GM19043 (cell line): Measurements from ENCODE around the gene FHIT.

ENCODE experiments used
- ATAC-seq: cut with Tn5 transposase; IDR thresholded peaks from one replicate; pipeline ENCODE4 v1.9.1; 2021; ENCODE audit warnings: low read depth; ENCODE audit not compliant: unreplicated experiment

FHIT gene

GRCh38 chr3:60599586-60599985 is 651.7 kb downstream of the FHIT start:
- ATAC-seq, result no peak

GRCh38 chr3:60598671-60599070 is 652.6 kb downstream of the FHIT start:
- no peak for ATAC-seq

- ATAC-seq, result no peak
Observed at GRCh38 chr3:60594025-60594424, 657.2 kb downstream of the FHIT start.

GRCh38 chr3:60591267-60591666 is 660.0 kb downstream of the FHIT start:
- no peak for ATAC-seq

- ATAC-seq, result no peak
Observed at GRCh38 chr3:60588806-60589205, 662.4 kb downstream of the FHIT start.

- no peak for ATAC-seq
Observed at GRCh38 chr3:60585918-60586317, 665.3 kb downstream of the FHIT start.

GRCh38 chr3:60584250-60584649 is 667.0 kb downstream of the FHIT start:
- no peak for ATAC-seq

GRCh38 chr3:60582288-60582687 is 669.0 kb downstream of the FHIT start:
- ATAC-seq, result no peak

- no peak for ATAC-seq
Observed at GRCh38 chr3:60580809-60581208, 670.4 kb downstream of the FHIT start.

GRCh38 chr3:60579734-60580133 is 671.5 kb downstream of the FHIT start:
- ATAC-seq, result no peak

GRCh38 chr3:60578936-60579335 is 672.3 kb downstream of the FHIT start:
- no peak for ATAC-seq

GRCh38 chr3:60577601-60578000 is 673.7 kb downstream of the FHIT start:
- no peak for ATAC-seq

GRCh38 chr3:60575718-60576272 is 675.5 kb downstream of the FHIT start:
- ATAC-seq, result no peak

- no peak for ATAC-seq
Observed at GRCh38 chr3:60574046-60574769, 677.0 kb downstream of the FHIT start.

- no peak for ATAC-seq
Observed at GRCh38 chr3:60573494-60573893, 677.8 kb downstream of the FHIT start.

GRCh38 chr3:60571511-60571910 is 679.7 kb downstream of the FHIT start:
- ATAC-seq, result no peak

GRCh38 chr3:60557122-60557521 is 694.1 kb downstream of the FHIT start:
- ATAC-seq, result no peak

- peak; percentile 93 for ATAC-seq
Observed at GRCh38 chr3:60555686-60556354, 695.4 kb downstream of the FHIT start.

- ATAC-seq, result no peak
Observed at GRCh38 chr3:60553144-60553543, 698.1 kb downstream of the FHIT start.

- no peak for ATAC-seq
Observed at GRCh38 chr3:60552581-60552980, 698.7 kb downstream of the FHIT start.

GRCh38 chr3:60551455-60552209 is 699.6 kb downstream of the FHIT start:
- no peak for ATAC-seq
